Measurements from ENCODE around the gene TRUB2.

- TF ChIP-seq EZH2 (IDR thresholded peaks at IDR 0.05; ENCODE audit: low read depth, low read length, severe bottlenecking) (no peak), CBX8 (IDR thresholded peaks at IDR 0.05; ENCODE audit: borderline replicate concordance, low read depth, low read length) (no peak), JUND (IDR thresholded peaks at IDR 0.05; ENCODE audit: low read length) (no peak), POLR2A (IDR thresholded peaks at IDR 0.05; ENCODE audit: control extremely low read depth in 1 of 2, low read depth in 2 of 2, low read length in 2 of 2) (no peak), GTF2F1 (IDR thresholded peaks at IDR 0.05; ENCODE audit: borderline replicate concordance, low read depth, low read length) (no peak), CTCF (IDR thresholded peaks at IDR 0.05; ENCODE audit: control extremely low read depth in 1 of 3, insufficient read depth in 1 of 3, low read depth in 1 of 3, low read length in 3 of 3) (no peak), MAFK (IDR thresholded peaks at IDR 0.05; ENCODE audit: low read depth, low read length) (no peak)
- TF ChIP-seq, protein P1, sequence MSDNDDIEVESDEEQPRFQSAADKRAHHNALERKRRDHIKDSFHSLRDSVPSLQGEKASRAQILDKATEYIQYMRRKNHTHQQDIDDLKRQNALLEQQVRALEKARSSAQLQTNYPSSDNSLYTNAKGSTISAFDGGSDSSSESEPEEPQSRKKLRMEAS (IDR thresholded peaks at IDR 0.05) = no peak
Measured at GRCh38 chr9:128343855-128344254, 21.6 kb upstream of the TRUB2 start.
